Activated B cell treated with CpG ODN at 0.5 μM for 24 hours (primary cell): ENCODE measurements around the gene INTS2. TPM values are rescaled to one million over a fixed set of nuclear protein-coding genes. Genes with fewer than 3 reads are reported as not detected.

Experiments used
- ATAC-seq: fragments of 200-7000 bp; cut with Tn5 transposase; one replicate; pipeline ENCODE4 v1.10.0; 2021; ENCODE audit warnings: low read depth, mild to moderate bottlenecking, moderate library complexity
- CTCF ChIA-PET: fragments of 350-600 bp; sonication (Branson Sonifier 250); formaldehyde crosslinking; loops from one replicate; lab custom pipeline; 2021; ENCODE audit warnings: antibody characterized with exemption; lab: Charles Lee
- POLR2A ChIA-PET: fragments of 350-600 bp; sonication (Branson Sonifier 250); formaldehyde crosslinking; loops from one replicate; lab custom pipeline; 2021; ENCODE audit warnings: antibody characterized with exemption; lab: Charles Lee
- DNase-seq: peaks from one replicate; pipeline ENCODE4 v3.0.0; 2022
- H3K27ac Mint-ChIP-seq: one replicate; pipeline ENCODE4 v1.8.0; 2020; ENCODE audit warnings: mixed read lengths
- H3K27me3 Mint-ChIP-seq: one replicate; pipeline ENCODE4 v1.8.0; 2021; ENCODE audit warnings: mixed read lengths
- H3K36me3 Mint-ChIP-seq: one replicate; pipeline ENCODE4 v1.8.0; 2021; ENCODE audit warnings: low read depth, mixed read lengths
- H3K4me1 Mint-ChIP-seq: one replicate; pipeline ENCODE4 v1.8.0; 2021; ENCODE audit warnings: mixed read lengths
- H3K4me3 Mint-ChIP-seq: one replicate; pipeline ENCODE4 v1.8.0; 2020; ENCODE audit warnings: mild to moderate bottlenecking, mixed read lengths
- H3K9me3 Mint-ChIP-seq: one replicate; pipeline ENCODE4 v1.8.0; 2020; ENCODE audit warnings: mixed read lengths
- intact Hi-C: fragments of 100-400 bp; cut with micrococcal nuclease; formaldehyde crosslinking; loops from one replicate; pipeline ENCODE4 v1.15.1; 2024
- total RNA-seq: library from RNA; stranded (reverse); gene quantifications from 2 replicates; pipeline ENCODE4 v1.2.3, GENCODE V29; 2022
- TF ChIP-seq, protein P1 (sequence below): fragments of 200-600 bp; IDR thresholded peaks from one replicate; pipeline ENCODE4 v1.8.0; 2022; ENCODE audit warnings: antibody characterized with exemption, mild to moderate bottlenecking

The INTS2 gene
- total RNA-seq, 1 donor from 2014 or later: 21.4 TPM

- peaks cover 74% of the 10 kb centered on the region for H3K36me3 Mint-ChIP-seq
- H3K9me3 Mint-ChIP-seq: no peaks in the 10 kb centered on the region
- no peak overlapping the region for H3K27ac Mint-ChIP-seq
- DNase-seq (no peak), ATAC-seq (no peak)
- TF ChIP-seq, protein P1, sequence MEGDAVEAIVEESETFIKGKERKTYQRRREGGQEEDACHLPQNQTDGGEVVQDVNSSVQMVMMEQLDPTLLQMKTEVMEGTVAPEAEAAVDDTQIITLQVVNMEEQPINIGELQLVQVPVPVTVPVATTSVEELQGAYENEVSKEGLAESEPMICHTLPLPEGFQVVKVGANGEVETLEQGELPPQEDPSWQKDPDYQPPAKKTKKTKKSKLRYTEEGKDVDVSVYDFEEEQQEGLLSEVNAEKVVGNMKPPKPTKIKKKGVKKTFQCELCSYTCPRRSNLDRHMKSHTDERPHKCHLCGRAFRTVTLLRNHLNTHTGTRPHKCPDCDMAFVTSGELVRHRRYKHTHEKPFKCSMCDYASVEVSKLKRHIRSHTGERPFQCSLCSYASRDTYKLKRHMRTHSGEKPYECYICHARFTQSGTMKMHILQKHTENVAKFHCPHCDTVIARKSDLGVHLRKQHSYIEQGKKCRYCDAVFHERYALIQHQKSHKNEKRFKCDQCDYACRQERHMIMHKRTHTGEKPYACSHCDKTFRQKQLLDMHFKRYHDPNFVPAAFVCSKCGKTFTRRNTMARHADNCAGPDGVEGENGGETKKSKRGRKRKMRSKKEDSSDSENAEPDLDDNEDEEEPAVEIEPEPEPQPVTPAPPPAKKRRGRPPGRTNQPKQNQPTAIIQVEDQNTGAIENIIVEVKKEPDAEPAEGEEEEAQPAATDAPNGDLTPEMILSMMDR: no peak
- ChIA-PET CTCF (no interaction called here), POLR2A (no interaction called here)
- no peak overlapping the region for H3K4me3 Mint-ChIP-seq
- no peaks in the 10 kb centered on the region for H3K4me1 Mint-ChIP-seq
- intact Hi-C loops: no loop called here
- H3K27me3 Mint-ChIP-seq: no peaks in the 10 kb centered on the region
Measured at GRCh38 chr17:61878984-61879612, 48.7 kb downstream of the INTS2 start.

- Mint-ChIP-seq H3K4me3 (no peak overlapping the region), H3K27ac (no peak overlapping the region), H3K9me3 (no peaks in the 10 kb centered on the region), H3K27me3 (no peaks in the 10 kb centered on the region), H3K4me1 (no peaks in the 10 kb centered on the region), H3K36me3 (peaks cover 76% of the 10 kb centered on the region)
- ATAC-seq: no peak
- ChIA-PET CTCF (no interaction called here), POLR2A (no interaction called here)
- DNase-seq: no peak
- intact Hi-C loops: no loop called here
- TF ChIP-seq, protein P1: no peak
Measured at GRCh38 chr17:61878520-61878919, 49.3 kb downstream of the INTS2 start.

- Mint-ChIP-seq H3K4me3 (no peak overlapping the region), H3K27me3 (no peaks in the 10 kb centered on the region), H3K36me3 (peaks cover 74% of the 10 kb centered on the region), H3K4me1 (no peaks in the 10 kb centered on the region), H3K9me3 (no peaks in the 10 kb centered on the region), H3K27ac (no peak overlapping the region)
- DNase-seq (no peak), ATAC-seq (no peak)
- POLR2A ChIA-PET: no interaction called here
- intact Hi-C loops: no loop called here
- CTCF ChIA-PET: no interaction called here
- TF ChIP-seq, protein P1: no peak
Measured at GRCh38 chr17:61877837-61878236, 49.9 kb downstream of the INTS2 start.

- no peak overlapping the region for H3K27ac Mint-ChIP-seq
- H3K36me3 Mint-ChIP-seq: peaks cover 65% of the 10 kb centered on the region
Measured at GRCh38 chr17:61875804-61876203, 52.0 kb downstream of the INTS2 start.

DNA sequence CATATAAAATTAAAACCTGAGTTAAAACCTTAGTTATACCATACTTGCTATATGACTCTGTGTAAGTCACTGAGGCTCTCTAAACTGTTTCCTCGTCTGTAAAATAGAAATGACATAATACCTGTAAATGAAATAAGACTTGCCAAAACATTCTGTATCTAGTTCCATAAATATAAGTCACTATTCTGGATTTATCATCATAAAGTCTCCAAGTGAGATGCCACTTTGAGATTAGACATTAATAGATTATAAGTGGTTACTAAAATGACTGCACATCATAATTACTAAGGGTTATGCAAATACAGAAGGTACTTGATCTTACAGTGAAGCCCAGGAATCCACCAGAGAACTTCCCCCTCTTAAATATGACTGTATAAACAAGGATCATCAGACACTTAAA is 52.5 kb downstream of the INTS2 start:
- no peak for ATAC-seq
- CTCF ChIA-PET: no interaction called here

More at GRCh38 chr17:61875804-61876203, 52.0 kb downstream of the INTS2 start:
- CTCF ChIA-PET: no interaction called here
- intact Hi-C loops: no loop called here
- POLR2A ChIA-PET: no interaction called here
- Mint-ChIP-seq H3K4me1 (no peaks in the 10 kb centered on the region), H3K27me3 (no peaks in the 10 kb centered on the region), H3K9me3 (no peaks in the 10 kb centered on the region), H3K4me3 (no peak overlapping the region)
- TF ChIP-seq, protein P1: no peak
- no peak for ATAC-seq
- no peak for DNase-seq

More for the DNA sequence above, 52.5 kb downstream of the INTS2 start:
- intact Hi-C loops: no loop called here
- Mint-ChIP-seq H3K27ac (no peak overlapping the region), H3K27me3 (no peaks in the 10 kb centered on the region), H3K4me1 (no peaks in the 10 kb centered on the region), H3K4me3 (no peak overlapping the region), H3K9me3 (no peaks in the 10 kb centered on the region), H3K36me3 (peaks cover 66% of the 10 kb centered on the region)
- no peak for DNase-seq
- POLR2A ChIA-PET: no interaction called here
- TF ChIP-seq, protein P1: no peak
